SIG-M5 (cell line): ENCODE measurements around the gene SLC30A3.
A peak's percentile ranks its signal among the peaks of the same experiment; 100 is the strongest.
"Not testable (repeated sequence)": the region's sequence is repeated elsewhere in the genome, so short reads cannot be mapped to it uniquely, and the experiment has no call there.

Source experiments
- DNase-seq: peaks from one replicate; lab custom pipeline; 2025; lab: John Stamatoyannopoulos, UW

Gene SLC30A3, protein sequence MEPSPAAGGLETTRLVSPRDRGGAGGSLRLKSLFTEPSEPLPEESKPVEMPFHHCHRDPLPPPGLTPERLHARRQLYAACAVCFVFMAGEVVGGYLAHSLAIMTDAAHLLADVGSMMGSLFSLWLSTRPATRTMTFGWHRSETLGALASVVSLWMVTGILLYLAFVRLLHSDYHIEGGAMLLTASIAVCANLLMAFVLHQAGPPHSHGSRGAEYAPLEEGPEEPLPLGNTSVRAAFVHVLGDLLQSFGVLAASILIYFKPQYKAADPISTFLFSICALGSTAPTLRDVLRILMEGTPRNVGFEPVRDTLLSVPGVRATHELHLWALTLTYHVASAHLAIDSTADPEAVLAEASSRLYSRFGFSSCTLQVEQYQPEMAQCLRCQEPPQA

DNA sequence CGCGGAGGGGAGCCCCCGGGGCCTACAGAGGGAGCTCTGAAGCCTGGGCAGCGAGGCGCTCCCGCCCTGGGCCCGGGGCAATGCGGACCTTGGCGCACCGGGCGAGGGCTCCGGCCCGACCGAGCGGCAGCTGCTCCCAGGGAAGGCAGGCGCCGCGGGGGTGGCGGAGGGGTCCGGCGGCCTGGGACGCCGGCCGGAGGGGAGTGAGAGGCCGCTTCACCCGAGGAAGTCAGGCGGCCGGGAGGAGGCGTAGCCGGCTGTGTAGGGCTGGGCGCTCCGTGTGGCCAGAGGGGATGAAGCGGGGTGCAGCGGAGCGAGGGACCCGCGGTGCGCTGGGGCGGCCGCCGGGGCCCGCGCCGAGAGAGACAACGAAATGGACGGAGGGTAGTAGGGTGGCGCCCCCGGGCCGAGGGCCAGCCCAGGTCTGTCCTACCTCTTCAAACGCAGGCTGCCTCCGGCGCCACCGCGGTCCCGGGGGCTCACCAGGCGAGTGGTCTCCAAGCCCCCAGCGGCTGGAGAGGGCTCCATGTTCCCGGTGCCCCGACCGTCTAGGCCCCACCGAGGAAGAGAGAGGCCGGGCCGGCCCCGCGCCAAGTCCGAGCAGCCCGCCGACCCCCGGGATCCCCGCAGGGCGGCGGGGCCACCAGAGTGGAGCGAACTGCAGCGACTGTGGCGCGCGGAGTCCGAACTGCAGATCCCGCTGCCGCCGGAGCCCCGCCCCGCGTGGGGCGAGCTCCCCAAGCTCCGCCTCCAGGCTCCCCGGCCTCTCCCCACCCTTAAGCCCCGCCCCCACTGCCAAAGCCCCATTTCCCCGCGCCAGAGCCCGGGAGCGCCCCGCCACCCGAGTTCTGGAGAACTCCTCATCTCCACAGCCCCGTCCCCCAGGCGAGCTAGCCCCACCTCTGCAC is at the start of gene SLC30A3:
Gene SLC30A3 (minus strand): TSS at position 669 of the 908 bp plus-strand sequence. CDS start 141 bp downstream, at position 528.
- DNase-seq, result no peak

DNA sequence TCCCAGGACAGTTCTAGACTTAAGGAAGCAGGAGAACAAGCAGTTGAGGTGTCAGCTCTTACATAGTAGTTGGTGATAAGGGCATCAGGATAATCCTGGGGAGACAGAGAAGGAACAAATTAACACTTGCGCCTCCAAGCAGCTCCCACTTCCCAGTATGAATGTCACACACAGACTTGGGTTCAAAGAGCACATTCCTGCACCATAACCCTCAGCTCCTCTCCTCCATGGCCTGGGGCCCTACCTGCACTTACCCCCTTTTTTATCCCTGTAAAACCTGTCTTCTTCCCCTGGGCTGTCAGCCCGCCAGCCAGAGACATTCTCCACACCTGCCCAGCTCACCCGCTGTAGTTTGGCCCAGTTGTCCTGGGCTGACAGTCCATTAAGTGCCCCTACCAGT is 49.3 kb upstream of the SLC30A3 start:
- no peak for DNase-seq

DNA sequence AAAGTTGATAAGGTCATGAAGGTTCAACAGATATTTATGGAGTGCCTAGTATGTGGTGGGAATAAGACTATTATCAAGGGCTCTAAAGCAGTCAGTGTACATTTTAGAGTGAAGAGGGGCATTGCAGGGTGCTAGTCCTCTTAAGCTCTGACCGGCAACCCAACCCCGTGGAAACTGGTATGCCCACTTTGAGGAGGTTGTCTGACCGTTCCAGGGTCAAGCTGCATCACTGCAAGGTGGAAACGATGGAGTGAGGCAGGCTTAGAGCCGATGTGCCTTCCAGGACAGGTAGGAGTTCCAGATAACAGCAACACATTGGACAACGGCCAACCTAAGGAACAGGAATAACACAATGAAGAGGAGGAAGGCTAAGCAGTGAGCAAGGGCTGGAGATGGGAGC is 46.8 kb upstream of the SLC30A3 start:
- DNase-seq, result no peak

DNA sequence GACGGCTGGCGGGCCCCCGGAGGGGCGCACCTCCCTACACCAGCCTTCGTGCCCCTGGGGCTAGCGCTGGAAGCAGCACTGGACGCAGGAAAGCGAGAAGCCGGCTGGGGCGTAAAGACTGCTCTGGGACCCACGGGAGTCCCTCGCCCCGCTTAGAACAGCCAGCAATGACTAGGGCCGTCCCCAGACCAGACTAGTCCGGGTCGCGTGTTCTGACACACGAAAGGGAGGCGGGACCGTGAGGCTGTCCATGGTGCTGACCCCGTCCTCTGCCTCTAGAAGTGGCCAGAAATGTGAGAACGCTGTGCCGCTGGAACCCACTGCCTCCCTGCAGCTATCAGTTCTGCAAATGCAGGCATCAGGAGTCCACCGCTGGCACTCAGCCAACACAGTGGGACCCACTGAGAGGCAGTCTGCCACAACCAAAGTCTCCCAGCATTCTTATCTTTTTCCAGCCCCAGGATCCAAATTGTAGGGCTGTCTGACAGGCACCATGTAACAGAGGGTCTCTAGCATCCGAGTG is 45.6 kb upstream of the SLC30A3 start, which contains the start of gene UCN:
Gene UCN (minus strand): TSS at position 87 of the 523 bp plus-strand sequence. CDS start 550 bp downstream, outside the sequence.
- DNase-seq, result no peak

DNA sequence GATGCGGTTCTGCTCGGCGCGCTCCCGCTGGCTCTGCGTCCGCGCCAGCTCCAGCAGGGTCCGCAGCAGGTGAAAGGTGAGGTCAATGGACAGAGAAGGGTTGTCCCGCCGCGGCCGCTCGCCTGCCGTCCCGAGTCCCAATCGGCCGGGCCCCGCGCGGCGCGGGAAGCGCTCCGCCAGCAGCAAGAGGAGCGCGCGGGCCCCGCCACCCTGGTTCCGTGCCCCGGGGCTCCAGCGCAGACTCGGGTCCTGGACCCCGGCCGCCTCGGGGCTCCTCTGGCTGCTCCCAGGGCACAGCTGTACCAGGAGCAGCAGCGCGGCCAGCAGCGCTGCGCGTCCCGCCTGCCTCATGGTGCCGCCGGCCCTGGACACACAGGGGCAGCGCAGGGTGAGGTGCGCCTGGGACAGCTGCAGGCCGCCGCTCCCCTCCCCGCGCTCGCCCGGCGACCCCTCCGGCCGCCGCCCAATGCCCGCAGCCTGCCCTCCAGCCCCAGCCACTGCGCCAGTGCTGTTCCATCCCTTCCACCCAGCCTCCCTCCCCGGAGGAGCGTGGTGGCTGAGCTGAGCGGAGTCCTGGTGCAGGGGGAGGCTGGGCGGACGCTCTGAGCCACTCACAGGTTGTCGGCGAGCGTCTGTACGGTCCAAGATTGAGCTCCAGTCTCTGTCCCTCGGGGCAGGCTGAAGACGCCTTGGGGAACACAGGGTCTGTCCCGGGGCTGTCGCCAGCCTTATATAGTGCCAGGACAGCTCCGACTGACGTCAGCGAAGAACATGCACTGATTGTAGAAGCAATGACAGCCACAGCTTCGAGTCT is 44.9 kb upstream of the SLC30A3 start:
- DNase-seq, result no peak

DNA sequence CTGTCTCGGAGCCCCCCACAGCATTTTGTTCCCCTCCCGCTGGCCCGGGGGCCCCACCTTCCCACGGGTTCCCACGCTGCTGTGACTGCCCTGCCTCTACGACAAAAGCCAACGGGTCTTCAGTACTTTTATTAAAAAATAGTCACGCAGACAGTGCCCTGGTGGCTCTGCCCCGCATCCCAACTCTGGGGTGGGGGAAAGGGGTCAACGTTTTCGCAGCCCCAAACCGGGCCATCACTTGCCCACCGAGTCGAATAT is 44.4 kb upstream of the SLC30A3 start:
- no peak for DNase-seq

DNA sequence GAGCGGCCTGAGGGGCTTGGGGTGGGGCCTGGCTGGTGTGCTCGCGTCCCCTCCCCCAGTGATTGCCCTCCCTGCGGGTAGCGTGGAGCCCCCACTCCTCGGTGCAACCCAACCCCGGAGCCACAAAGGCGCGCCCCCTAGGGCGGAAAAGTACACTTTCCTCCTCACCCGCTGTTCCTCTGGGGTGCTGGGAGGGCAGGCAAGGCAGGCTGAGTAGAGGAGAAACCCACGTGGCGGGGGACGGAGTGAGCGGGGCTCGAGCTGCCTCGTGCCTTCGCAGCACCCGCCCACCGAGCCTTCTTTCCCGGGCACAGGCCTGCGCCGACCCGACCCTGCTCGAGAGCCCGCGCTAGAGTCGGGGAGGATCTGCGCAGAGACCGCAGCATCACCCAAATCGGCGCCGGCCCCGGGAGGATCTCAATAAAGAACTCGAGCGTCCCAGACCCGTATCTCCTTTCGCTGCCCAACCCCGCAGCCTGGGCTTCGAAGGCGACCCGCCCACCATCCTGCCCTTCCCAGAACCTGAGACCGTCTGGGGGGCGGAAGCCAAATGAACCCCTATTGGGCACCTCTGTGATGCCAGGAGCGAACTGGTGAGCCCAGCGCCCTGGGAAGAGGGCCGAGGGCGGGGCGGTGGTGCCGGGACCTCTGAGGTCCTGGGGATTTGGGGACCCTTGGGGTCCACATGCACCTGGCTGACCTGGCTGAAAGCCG is 43.9 kb upstream of the SLC30A3 start:
- DNase-seq, result no peak

DNA sequence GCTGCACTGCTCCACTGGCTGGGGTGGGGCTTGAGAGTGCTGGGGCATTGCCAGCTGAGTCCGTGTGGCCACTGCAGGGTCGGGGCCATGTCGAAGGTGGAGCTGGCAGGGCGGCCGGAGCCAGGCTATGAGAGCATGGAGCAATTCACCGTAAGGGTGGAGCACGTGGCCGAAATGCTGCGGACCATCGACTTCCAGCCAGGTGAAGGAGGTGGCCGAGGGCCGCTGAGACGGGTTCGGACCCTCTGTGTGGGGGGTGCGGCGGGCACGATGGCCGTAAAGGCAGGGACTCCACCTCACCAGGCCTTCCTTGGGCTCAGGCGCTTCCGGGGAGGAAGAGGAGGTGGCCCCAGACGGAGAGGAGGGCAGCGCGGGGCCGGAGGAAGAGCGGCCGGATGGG is 43.3 kb upstream of the SLC30A3 start:
- DNase-seq, result no peak

DNA sequence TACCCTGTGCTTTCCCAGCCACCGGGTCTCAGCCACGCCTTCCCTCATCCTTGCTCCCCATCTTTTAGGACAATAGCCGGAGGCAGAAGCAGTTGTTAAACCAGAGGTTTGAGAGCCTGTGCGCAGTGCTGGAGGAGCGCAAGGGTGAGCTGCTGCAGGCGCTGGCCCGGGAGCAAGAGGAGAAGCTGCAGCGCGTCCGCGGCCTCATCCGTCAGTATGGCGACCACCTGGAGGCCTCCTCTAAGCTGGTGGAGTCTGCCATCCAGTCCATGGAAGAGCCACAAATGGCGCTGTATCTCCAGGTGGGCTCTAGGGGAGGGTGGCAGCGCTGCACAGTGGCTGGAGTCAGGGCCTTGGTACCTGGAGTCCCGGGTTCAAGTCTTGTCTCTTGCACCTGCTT is 42.7 kb upstream of the SLC30A3 start:
- DNase-seq, result no peak

DNA sequence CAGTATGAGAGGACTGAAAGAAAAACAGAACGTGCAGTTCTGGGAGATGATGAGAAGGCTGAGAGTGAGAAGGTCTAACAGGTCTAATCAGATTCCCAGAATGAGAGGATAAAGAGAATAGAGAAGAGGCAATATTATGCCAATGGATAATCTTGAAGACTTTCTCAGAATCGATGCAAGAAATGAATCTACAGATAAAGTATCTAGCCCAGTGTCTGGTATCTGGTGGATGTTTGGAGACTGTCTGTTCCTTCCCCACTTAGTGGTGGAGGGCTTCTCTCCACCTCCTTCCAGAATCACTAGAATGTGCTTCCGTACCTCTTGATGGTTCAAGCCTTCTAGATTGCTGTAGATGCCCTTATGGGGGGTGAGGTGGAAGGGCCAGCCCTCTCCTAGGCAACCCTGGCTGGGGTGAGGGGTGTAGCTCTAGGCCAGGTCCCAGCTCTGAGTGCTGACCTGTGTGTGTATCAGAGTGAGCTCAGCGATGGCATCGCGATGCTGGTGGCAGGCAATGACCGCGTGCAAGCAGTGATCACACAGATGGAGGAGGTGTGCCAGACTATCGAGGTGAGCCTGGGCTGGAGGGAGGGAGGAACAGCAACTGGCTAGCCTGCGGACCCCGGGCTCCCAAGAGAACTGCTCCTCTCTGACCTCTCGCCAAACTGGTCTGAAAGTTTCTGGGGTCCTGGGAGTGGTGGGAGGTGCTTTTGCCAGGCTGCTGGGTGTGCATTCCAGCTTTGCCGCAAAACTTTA is 41.8 kb upstream of the SLC30A3 start:
- DNase-seq, result no peak

DNA sequence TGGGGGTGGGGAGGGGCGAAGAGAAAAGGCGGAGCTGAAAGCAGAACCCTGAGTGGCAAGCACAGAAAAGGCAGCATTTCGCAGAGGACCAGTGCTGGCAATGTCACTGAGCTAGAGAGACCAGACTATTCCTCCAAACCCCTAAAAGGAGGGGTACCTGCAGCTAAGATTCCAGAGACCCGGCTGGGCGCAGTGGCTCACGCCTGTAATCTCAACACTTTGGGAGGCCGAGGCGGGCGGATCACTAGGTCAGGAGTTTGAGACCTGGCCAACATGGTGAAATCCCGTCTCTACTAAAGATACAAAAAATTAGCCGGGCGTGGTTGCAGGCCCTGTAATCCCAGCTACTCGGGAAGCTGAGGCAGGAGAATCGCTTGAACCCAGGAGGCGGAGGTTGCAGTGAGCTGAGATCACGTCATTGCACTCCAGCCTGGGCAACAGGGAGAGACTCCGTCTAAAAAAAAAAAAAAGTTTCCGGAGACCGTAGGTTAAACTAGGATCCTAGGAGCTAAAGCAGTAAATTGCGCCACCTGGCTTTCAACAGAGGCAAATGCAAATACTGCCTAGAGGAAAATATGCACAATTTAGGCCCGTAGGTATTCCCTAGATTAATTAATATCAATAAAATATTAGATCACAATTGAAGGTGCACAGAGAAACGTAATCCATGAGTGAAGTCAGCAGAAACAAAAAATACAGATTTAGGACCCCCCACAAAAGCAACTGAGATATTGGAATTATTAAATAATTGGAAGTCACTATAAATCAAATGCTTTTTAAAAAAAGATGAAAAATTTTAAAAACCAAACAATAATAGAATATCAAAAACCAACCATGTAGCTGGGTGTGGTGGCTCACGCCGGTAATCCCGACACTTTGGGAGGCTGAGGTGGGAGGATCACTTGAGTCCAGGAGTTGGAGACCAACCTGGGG is 40.5 kb upstream of the SLC30A3 start:
- DNase-seq, result peak; percentile 40

DNA sequence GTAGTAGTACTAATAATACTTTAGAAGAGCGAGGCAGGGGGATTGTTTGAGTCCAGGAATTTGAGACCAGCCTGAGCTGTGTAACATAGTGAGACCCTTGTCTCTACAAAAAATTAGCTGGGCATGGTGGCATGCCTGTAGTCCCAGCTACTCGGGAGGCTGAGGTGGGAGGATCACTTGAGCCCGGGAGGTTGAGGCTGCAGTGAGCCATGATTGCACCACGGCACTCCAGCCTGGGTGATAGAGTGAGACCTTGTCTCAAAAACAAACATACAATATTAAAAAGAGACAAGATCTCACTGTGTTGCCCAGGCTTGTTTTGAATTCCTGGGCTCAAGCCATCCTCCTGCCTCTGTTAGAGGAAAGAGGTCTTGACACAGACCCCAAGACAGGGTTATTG is 37.8 kb upstream of the SLC30A3 start:
- not testable (repeated sequence) for DNase-seq

DNA sequence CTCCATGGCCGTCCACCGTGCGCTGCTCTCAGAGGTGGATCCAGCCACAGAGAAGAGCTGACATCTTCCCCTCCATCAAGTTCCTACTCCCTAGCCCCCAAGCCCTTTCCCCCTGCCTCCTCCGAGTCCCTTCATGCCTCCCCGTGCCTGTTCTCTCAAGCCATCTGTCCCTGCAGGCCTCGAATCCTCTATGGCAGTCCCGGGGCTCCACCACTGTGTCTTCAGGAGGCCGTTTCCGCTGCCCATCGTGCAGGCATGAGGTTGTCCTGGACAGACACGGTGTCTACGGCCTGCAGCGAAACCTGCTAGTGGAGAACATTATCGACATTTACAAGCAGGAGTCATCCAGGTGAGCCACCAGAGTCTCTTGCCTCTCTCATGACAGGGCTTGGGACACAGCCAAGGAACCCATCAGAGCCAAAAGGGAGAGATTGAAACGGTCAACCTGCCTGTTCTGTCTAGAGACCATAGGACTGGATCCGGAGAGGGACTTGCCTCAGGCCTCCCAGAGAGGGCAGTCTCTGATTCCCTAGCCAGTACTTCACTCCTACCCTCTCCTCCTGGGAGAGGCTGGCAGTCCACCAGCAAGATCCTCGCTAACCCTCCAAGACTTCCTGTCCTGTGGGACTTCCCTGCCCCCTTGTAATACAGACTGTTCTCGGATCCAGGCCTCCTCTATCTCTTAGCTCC is 35.7 kb upstream of the SLC30A3 start:
- DNase-seq, result no peak

DNA sequence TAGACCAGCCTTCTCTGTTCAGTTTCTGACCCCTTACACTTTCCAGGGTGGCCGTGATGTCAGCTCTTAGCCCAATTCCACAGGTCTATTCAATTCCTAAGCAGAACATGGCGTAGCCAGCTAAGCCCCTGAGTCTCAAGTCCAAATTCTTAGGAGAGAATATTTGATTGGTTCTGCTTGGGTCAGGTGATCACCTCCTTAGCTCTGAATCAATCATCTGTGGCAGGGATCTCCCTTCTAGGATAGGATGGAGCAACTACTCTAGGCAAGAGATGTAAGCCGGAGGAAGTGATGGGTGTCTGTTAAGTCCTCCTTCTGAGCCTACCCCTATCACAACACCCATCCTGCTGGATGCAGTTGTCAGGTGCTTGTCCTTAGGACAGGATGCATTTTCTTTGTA is 34.3 kb upstream of the SLC30A3 start:
- no peak for DNase-seq

DNA sequence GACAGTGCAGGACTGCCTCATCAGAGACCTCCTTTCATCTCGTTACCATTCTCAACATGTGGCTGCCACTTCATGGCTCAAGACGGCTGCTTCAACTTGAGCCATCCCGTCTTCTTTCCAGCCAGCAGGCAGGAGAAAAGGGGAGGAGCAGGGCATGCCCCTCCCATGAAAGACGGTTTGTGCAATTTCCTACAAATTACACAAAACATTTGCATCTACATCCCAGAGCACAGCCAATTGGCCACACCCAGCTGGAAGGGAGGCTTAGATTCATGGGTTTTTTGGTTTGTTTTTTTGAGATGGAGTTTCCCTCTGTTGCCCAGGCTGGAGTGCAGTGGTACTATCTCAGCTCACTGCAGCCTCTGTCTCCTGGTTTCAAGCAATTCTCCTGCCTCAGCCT is 33.6 kb upstream of the SLC30A3 start:
- DNase-seq, result no peak

DNA sequence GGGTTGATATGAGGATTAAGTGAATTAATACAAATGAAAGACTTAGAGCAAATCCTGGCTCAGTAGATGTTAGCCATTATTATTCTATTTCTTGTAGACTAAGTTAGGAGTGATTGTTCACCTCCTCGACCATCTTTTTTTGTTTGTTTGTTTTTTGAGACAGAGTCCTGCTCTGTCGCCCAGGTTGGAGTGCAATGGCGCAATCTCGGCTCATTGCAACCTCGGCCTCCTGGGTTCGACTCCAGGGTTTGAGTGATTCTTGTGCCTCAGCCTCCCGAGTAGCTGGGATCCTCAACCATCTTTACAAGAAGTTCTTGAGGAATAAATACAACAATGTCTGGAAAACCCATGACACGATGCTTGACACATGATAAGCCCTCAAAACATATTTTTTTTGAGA is 32.1 kb upstream of the SLC30A3 start:
- DNase-seq, result no peak

DNA sequence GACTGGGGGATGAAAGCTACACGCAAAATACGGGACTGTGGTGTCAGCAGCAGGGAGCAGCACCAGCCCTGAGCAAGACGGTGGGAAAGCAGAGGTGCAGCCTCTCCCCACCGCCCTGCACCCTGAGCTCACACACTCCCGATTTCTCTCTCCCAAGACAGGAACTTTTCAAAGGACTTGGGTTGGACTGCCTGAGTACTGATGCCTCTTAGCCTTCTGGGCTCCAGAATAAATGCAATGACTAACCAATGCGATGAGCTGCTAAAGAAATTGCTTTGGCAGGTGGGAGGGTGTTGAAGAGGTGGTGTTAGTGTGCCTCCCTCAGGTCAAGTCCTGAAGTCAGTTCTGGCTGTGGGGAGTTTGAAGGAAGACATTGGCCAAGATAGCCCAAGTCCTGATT is 29.0 kb upstream of the SLC30A3 start:
- no peak for DNase-seq

DNA sequence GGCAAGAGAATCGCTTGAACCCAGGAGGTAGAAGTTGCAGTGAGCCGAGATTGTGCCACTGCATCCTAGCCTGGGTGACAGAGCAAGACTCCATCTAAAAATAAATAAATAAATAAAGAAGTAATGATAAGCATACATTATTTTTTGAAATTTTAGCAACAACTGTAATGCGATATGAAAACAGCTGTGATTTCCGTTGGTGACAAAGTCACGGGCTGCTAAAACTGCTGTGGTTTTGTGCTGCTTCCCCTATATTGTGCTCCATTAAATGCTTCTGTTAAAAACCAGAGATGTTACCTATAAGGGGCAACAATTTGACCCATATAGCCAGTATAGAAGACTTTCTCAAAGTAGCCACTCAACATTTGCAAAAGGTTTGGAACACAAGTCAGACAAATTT is 27.7 kb upstream of the SLC30A3 start:
- DNase-seq, result no peak

DNA sequence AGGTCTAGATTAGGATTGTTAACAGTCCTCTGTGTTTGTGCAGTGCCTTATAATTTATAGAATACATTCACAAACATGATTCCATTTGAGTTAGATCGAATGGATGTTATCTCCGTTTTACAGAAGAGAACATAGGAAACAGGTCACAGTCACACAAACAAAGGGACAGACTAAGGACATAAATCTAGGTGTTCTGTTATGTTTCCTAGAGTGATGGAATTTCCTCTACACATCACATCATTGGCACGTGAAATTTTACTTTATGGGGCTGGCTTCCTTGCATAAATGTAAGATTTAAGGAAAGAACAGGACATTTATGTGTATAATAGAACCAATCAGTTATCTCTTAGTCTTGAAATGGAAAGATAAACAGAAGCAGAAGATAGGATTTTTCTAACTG is 25.8 kb upstream of the SLC30A3 start:
- no peak for DNase-seq
